Measurements from ENCODE around the gene IFIT1. TPM values are rescaled to one million over a fixed set of nuclear protein-coding genes. Genes with fewer than 3 reads are reported as not detected.
"Not testable (repeated sequence)": the region's sequence is repeated elsewhere in the genome, so short reads cannot be mapped to it uniquely, and the experiment has no call there.

Gene IFIT1
- total RNA-seq, 1 donor from 2014 or later: 9.8 TPM

DNA sequence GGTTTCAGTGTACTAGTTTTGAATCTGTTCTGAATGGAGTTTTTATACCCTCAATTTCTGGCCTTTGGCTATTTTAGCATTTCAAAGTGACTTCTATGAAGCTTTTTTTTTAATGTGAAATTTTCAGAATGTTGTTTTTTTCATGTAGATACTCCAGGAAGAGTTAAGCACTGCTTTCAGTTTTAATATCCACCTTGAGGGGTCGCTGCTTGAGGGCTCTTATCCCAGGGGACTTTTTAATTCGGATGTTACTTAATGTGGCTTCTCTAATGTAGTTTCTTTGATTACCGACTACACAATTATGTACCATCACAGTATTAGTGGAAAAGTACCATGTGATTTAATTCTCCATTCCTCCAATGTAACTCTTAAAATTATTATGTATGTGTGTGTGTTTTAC lies 27.1 kb downstream of the IFIT1 start:
- no peak for DNase-seq (ENCODE audit: low spot score)
- intact Hi-C loops (cut with DNase I): no loop called here

DNA sequence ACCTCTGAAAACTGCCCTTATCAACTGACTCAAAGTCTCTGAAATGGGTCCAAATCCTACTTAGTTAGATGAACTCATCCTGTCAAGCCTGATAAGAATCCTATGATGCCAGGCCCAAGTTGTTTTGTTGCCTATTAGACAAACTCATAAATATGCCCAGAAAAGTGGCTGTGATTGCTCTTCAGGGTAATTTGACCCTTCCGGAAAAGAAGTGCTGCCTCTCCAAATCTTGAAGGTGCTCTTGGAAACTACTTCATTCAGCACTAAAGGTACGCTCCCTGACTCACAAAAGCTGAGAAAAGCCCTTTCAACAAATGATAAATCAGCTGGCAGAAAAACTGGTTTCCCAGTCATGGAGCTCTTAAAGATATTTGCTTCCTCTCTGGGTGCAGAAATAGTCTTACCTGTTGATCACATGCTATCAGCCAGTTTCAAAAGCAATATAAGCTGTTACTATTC lies 28.6 kb downstream of the IFIT1 start:
- DNase-seq (ENCODE audit: low spot score): no peak
- intact Hi-C loops (cut with DNase I): no loop called here

DNA sequence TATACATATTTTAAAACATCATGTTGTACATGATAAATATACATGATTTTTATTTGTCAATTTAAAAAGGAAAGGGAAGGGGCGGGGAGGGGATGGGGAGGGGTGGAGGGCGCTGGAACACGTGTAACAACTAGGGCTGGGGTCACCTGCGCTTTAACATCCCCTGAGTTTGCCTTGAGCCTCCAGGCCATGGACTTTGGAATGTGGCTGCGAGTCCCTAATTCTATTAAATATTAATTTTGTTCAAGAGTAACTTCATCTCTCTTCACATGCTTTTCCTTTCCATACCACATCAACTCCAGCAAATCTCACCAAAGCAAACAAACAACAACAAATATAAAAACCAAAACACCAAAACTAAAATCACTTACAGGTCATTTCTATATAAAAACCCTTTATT lies 32.6 kb downstream of the IFIT1 start:
- no peak for DNase-seq (ENCODE audit: low spot score)
- intact Hi-C loops (cut with DNase I): loop anchor here (5.0 kb wide), 2 partner anchors 52 to 277 kb away; partner anchors contain the start of gene KIF20B

DNA sequence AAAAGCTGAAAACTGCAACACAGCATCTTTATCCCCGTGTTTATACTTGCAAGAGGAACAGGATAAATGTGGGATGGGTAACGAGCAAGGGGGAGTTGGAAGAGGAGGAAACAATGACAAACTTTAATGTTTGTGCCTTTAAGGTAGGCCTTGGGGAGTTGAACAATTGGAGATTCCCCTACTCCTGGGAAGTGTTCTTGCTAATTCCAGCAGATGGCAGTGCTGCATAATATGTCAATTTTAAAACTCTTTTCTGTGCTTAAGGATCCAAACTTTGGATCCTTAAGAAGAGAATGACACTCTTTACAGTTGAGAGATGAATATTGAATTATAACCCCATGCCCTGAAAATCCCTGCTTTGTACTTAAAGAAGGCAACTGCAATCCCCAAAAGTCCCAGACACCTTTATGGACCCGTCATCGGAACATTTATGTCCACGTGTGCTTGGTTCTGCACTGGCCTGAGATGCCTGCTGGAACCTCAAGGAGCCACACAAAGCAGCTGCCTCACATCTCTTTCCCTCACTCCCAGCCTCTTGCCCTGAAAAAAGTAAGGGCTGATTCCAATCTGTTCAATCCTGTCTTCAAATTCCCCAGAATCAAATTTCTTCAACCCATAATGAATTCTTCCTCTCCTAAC lies 33.9 kb downstream of the IFIT1 start:
- DNase-seq (ENCODE audit: low spot score): no peak
- intact Hi-C loops (cut with DNase I): loop anchor here (2.0 to 5.0 kb wide), 3 partner anchors 51 to 276 kb away; partner anchors contain the start of gene KIF20B

DNA sequence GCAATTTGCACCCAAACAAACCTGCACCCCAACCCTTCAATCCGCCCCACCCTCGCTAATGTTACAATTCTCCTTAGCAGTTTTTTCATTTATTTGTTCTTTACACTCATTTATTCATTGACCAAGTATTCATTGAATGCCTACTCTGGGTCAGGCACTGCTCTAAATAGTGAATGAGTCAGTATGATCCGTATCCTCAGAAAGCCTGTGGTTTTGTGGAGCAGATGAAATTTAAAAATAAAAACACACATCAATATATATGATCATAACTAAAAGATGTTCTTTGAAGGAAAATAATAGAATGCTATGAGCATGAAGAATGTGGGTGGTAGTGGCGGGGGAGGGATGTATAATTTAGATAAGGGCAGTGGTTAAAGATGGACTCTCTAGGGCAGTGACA lies 35.2 kb downstream of the IFIT1 start:
- no peak for DNase-seq (ENCODE audit: low spot score)

DNA sequence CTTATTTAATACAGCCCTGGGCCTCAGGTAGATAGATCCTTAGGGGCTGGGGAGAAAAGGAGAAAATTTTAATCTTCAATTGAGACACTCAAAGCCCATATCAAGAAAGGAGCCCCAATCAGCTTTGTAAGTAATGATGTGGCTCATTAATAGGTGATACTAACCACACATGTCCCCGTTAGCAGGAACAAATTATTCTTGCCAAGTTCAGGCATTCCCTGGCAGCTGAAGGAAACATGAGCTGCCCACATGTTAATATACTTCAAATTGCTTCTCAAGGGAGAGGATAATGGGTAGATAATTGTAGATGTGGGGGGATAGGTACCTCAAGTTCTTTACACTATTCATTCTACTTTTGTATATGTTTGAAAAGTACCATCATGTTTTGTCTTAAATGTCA lies 36.5 kb downstream of the IFIT1 start:
- intact Hi-C loops (cut with DNase I): loop anchor here (5.0 kb wide), 2 partner anchors 48 to 273 kb away; partner anchors contain the start of gene KIF20B
- DNase-seq (ENCODE audit: low spot score): no peak

More for the DNA sequence above, 35.2 kb downstream of the IFIT1 start:
- intact Hi-C loops (cut with DNase I): loop anchor here (2.0 to 5.0 kb wide), 3 partner anchors 50 to 275 kb away; partner anchors contain the start of gene KIF20B

DNA sequence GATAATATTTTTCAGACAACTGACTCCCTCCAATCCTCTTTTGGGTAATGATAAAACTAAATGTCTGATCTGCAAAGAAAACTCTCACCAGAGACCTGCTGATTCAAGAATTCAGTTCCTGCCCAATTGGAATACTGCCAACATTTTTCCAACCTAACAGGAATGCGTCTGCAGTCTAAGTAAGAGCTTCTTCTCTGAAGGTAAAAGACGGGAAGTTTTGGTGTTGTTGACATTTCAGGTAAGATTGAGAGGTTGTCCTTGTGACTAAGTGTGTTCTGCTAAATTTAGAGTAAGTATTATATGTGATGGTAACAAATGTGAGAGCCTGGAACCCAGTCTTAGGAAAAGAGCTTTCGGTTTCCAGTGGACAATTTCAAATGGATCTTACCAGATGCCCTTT lies 39.6 kb downstream of the IFIT1 start:
- intact Hi-C loops (cut with DNase I): no loop called here
- DNase-seq (ENCODE audit: low spot score): no peak

DNA sequence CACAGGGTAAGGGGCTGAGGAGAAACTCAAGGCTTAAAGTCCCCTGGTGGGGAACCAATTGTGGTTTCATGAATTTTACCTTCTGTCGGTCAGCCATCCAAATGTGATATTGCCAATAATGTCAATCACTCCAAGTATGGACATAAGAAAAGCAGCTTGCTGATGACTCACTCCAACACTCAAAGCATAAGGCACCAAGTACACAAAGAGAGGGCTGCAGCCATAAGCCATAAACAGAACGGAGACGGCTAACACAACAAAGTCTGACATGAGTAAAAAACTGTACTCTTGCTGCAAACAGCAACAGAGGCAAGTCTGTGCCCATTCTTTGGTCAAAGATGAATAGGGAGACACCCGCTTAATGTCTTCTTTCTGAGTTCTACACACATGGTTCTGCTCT lies 46.1 kb downstream of the IFIT1 start:
- intact Hi-C loops (cut with DNase I): no loop called here
- DNase-seq (ENCODE audit: low spot score): no peak

DNA sequence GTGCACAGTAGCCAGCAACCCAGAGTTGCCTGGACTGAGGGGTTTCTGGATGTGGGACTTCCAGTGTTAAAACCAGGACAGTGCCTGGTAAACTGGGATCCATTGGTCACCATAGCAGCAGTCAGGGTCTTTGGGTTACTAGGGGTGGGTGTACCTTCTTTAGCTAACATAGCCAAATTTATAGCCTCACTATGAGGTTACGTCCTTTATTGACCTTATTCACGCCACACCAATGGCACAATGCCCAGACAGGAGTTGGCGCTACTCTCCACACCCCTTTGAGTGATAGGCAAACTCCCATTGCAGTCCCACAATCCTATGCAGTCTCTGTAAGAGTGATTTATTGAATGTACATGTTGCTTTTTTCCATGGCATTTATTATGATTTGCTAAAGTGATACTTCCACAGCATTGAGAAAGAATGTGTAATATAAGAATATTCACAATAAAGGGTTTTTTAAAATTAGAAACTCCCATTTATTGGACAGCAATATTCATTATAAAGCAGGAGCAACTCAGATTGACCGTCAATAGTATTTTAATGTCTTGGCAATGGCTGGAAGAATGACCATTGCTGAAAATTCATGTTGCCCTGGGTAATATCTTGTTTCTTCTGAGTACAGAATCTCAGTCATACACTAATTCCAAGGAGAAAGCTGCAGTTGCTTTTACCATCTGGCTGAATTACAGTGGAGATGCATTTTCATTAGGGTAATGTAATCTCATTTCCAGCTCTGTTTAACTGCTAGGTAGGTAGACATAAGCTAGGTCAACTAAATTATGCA lies 48.0 kb downstream of the IFIT1 start:
- intact Hi-C loops (cut with DNase I): no loop called here
- DNase-seq (ENCODE audit: low spot score): peak; percentile 82

DNA sequence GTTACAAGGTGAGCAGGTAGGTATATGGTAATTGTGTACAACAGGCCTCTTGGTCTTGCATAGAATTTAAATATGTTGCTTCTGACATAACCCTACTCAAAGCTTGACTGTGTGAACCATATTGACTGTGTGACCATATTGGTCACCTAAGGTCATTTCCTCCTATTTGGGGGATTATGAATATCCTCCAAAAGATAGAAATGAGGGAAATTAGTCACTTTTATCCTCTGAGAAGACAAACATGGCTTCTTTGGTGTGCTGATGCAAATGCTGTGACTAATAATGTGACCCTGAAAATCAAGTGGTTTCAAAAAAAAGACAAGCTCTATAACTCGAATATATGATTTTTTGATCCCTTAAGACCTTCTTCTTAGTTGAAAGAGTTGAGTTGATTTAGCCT lies 49.9 kb downstream of the IFIT1 start:
- DNase-seq (ENCODE audit: low spot score): no peak
- intact Hi-C loops (cut with DNase I): no loop called here

DNA sequence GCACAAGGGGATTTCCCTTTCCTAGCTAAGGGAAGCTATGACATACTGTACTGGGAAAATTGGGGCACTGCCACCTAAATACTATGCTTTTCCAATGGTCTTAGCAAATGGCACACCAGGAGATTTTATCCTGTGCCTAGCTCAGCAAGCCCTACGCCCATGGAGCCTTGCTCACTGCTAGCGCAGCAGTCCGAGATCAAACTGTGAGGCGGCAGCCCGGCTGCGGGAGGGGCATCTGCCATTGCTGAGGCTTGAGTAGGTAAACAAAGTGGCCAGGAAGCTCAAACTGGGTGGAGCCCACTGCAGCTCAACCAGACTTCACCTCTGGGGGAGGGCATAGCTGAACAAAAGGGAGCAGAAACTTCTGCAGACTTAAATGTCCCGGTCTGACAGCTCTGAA lies 52.4 kb downstream of the IFIT1 start:
- intact Hi-C loops (cut with DNase I); DNase-seq (ENCODE audit: low spot score): not testable (repeated sequence)

DNA sequence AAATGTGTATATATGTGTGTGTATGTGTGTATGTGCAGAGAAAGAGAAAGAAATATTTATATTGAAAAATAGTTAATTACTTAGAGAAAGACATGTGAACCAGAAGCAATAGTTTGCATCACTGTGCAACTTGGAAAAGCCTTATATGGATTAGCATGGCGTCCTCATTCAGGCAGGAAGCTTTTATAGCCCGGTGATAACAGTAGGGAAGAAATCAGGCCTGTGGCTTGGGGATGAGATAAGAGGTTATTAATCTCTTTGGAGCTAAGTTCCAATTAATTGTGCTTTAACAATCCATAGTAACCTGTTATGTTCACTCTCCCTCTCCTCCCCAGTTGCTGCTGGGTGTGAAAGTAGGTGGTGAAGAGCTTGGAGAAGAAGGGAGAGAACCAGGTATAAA lies 58.5 kb downstream of the IFIT1 start:
- DNase-seq (ENCODE audit: low spot score): no peak
- intact Hi-C loops (cut with DNase I): no loop called here

DNA sequence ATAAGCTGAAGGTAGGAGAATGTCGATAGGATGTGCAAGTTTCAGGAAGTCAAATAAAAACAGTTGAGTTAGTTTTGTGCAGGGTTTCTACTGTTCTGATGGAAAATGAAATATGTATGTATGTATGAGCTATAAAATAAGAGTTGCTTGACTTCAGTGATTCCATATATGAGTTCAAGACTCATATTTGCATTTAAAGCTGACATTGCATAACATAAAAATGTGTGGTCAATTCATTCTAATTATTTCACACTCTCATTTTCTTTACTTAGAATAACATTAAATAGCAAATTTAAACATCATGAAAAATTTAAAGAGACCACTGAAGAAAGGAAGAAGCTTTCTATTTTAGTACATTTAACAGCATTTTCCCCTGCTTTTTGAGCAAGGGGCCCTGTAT lies 59.8 kb downstream of the IFIT1 start:
- no peak for DNase-seq (ENCODE audit: low spot score)
- intact Hi-C loops (cut with DNase I): no loop called here

DNA sequence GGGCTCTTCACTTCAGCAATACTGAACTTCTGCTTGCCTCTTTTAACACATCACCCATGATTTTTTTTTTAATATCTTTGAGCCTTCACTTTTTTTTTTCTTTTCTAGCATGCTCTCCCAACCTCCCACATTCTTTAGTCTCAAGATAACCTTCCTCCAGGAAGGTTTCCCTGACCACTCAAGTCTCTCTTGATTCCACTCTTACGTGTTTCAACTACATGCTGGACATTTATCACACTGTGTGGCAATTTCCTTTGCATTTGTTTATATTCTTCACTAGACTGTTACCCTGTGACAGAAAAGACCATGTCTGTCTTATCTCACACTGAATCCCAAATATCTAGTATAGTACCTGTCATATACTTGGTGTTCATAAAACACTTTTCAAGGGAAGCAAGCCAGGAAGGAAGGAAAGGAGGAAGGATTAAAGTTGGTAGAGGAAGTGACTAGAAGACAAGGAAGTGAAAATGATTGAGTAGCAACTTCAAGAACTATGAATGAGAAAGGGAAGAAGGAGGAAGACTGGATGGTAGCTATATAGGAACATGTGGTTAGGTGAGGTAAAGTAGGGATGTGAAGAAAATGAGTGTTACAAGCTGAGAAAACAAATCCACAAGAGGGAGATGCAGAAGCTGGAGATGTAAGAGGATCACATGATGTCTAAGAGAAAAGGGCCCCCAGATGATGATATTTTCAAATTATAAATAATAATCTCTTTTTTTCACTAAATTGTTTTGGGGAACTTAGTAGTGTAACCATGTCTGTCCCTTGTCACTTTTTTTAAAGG lies 62.3 kb downstream of the IFIT1 start:
- DNase-seq (ENCODE audit: low spot score): no peak

More for the DNA sequence above, 62.3 kb downstream of the IFIT1 start:
- intact Hi-C loops (cut with DNase I): no loop called here

Other genes with a start within 250 kb of the IFIT1 start
- gene CH25H, start 185.3 kb upstream of the IFIT1 start, total RNA-seq: 1.00 TPM
- gene LIPA, start 140.8 kb upstream of the IFIT1 start, total RNA-seq: 16.0 TPM
- gene IFIT2, start 90.6 kb upstream of the IFIT1 start, total RNA-seq: 4.3 TPM
- gene IFIT3, start 64.6 kb upstream of the IFIT1 start, total RNA-seq: 6.8 TPM
- gene IFIT1B, start 14.6 kb upstream of the IFIT1 start, total RNA-seq: 0.81 TPM
- gene IFIT5, start 21.9 kb downstream of the IFIT1 start, total RNA-seq: 11.5 TPM
- 3.1 TPM for gene SLC16A12, start 143.0 kb downstream of the IFIT1 start, total RNA-seq

All from cardiac septum (tissue), 1 donor.